ENCODE data around the gene VAMP1.

DNA sequence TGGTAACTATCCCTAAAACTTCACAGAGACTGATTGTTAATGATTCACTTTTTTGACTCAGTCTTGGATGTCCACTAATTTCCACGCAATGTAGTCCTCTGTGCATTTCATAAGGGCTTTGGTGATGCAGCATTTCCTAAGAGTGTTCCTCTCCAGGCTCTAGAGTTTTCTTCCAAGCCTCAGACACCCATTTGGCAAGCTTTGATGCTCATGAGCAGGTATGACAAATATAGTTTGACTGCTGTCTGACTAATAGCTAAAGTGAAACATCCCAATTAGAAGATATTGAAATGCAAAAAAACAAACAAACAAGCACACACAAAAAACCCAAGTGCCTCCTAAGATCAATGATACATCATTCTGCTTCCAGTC, 1.5 kb upstream of the VAMP1 start:
- TF ChIP-seq FOXP2 (optimal IDR thresholded peaks at IDR 0.05; ENCODE audit: control extremely low read depth, extremely low read length, insufficient read depth): no peak
- TF ChIP-seq EZH2 (IDR thresholded peaks at IDR 0.05): no peak
- no peak for TF ChIP-seq POLR2AphosphoS5 (IDR thresholded peaks at IDR 0.05; ENCODE audit: borderline replicate concordance, low read depth, low read length)

All from SK-N-MC (cell line).